ENCODE data around the gene ARSI. TPM values are rescaled to one million over a fixed set of nuclear protein-coding genes. Genes with fewer than 3 reads are reported as not detected.

Gene ARSI
- total RNA-seq, 1 donor from 2014 or later: not detected

DNA sequence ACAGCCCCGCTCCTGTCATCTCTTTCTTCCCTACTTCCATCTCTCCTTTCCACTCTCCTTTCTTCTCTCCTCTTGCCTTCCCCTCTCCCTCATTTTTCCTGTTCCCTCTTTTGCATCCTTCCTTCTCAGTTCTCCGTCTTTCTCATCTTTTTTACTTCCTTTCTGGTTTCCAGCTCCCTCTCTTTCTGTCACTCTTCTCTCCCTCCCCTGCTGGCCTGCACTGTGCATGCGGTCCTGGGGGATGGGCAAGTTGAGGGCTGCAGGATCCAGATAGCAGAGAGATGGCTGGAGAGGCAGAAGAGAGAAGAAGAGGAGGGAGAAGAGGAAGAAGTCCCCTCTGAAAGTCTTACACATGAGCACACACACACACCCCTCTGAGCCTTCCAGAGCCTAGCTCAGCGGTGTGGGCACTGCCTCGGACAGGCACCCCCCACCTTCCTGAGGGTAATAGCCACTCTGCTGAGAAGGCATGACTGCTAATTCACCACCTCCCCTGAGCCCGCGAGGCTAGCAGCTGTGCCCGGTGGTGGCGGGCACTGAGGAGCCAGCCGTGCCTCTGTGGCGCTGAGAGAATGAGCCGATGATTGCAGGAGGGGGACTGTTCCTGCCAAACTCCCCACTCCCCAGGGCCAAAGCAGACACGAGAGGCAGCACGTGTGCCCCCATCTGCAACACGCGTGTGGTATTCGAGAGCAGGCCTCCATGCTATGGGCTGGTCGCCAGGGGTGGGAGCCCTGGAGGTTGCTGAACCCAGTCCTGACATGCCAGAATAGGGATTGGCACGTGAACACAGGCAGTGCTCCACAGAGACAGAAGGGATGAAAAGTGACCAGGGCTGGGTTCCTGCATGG lies 9.4 kb downstream of the ARSI start:
- Mint-ChIP-seq H3K4me1 (ENCODE audit: low read depth) (no peaks in the 10 kb centered on the region), H3K36me3 (ENCODE audit: insufficient read depth) (no peaks in the 10 kb centered on the region), H3K27ac (no peak overlapping the region), H3K4me3 (ENCODE audit: low read depth) (no peak overlapping the region), H3K27me3 (peaks cover 30% of the 10 kb centered on the region), H3K9me3 (ENCODE audit: low read depth) (no peaks in the 10 kb centered on the region)
- TF ChIP-seq, protein P1, sequence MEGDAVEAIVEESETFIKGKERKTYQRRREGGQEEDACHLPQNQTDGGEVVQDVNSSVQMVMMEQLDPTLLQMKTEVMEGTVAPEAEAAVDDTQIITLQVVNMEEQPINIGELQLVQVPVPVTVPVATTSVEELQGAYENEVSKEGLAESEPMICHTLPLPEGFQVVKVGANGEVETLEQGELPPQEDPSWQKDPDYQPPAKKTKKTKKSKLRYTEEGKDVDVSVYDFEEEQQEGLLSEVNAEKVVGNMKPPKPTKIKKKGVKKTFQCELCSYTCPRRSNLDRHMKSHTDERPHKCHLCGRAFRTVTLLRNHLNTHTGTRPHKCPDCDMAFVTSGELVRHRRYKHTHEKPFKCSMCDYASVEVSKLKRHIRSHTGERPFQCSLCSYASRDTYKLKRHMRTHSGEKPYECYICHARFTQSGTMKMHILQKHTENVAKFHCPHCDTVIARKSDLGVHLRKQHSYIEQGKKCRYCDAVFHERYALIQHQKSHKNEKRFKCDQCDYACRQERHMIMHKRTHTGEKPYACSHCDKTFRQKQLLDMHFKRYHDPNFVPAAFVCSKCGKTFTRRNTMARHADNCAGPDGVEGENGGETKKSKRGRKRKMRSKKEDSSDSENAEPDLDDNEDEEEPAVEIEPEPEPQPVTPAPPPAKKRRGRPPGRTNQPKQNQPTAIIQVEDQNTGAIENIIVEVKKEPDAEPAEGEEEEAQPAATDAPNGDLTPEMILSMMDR (IDR thresholded peaks at IDR 0.05; ENCODE audit: unreplicated experiment): no peak
- DNase-seq (ENCODE audit: low spot score, unreplicated experiment): no peak

DNA sequence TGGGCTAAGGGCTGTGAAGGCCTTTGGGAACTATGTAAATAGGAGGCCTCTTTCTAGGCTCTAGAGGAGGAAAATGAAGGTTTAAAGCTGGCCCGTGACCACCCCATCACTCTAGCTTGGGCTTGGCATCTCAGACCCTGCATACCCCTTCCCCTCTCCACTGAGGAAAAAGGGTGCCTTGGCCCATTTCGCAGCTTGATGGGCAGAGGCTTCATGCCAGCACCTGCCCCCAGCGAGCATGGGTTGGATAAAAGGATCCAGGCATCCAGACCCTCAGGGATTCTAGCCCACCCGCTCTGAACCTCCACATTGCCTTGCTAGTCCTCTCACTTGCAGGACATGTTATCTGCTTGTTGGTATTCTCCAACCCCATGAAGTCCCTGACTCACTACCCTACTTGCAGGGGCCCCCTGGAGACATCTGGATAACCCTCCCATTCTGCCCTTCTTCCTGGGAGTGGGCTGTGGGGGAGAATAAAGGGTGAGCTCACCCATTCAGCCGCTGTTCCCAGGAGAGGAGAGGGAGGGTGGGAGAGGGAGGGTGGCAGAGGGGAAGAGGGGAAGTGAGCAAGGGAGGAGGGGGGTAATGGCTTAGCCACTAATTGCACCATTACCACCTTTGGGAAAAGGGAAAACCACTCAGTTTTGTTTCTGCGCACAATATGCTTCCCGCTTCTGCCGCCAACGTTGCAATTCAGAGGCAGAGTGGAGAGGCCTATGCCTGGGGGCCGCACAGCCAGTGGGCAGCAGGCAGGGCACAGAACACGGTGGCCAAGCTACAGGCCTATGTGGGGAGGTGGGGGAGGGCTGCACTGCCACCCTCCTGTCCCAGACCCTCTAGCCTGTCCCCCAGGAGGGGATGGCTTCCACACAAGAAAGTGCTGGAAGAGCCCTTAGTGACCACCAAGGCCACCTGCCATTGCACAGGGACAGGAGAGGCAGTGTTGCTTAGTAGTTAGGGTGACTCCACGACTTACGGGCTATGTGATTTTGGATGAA lies 11.0 kb downstream of the ARSI start:
- no peaks in the 10 kb centered on the region for H3K36me3 Mint-ChIP-seq (ENCODE audit: insufficient read depth)
- DNase-seq (ENCODE audit: low spot score, unreplicated experiment): no peak
- TF ChIP-seq, protein P1 (IDR thresholded peaks at IDR 0.05; ENCODE audit: unreplicated experiment): no peak
- H3K9me3 Mint-ChIP-seq (ENCODE audit: low read depth): no peaks in the 10 kb centered on the region
- H3K27ac Mint-ChIP-seq: no peak overlapping the region
- H3K4me3 Mint-ChIP-seq (ENCODE audit: low read depth): no peak overlapping the region
- H3K27me3 Mint-ChIP-seq: peaks cover 41% of the 10 kb centered on the region
- H3K4me1 Mint-ChIP-seq (ENCODE audit: low read depth): no peaks in the 10 kb centered on the region

DNA sequence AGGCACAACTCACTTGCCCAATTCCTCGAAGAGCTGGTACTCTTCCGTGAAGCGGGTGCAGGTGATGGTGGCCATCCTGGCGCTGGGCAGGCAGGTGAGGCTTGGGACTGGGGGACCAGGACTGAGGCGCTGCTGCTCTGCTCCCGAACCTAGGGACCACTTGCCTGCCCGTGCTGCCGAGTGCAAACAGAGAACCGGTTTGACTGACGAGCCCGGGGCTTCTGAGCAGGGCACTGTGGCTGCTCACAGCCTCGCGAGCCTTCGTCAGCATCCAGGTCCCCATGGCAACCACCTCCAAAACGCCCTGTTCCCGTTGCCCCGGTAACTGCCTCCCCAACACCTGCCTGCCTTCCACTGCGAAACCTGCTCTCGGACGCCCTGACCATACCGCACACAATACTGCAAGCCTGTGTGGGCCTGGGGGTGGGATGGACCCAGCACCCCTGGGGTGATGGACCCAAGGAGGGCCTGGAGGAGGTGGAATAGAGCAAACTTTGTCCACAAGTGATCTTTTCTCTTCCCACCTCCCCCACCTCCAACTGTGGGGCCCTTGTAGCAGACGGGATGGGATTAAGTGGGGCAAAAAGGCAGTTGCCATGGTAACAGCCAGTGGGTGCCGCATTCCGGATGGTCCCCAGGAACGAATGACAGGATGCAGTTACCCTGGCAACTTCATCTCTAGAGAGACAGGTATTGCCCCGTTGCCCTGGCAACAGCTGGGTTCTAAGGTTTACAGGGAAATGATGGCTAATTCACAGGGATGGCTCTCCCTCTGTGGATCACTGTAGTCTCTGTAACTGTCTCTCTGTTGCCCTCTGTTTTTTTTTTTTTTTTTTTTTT lies 12.9 kb downstream of the ARSI start, which contains the start of gene CAMK2A:
Gene CAMK2A, minus strand, starts transcription at position 223 of the 840 bp plus-strand sequence. Its CDS starts 148 bp downstream, at position 75.
- no peaks in the 10 kb centered on the region for H3K9me3 Mint-ChIP-seq (ENCODE audit: low read depth)
- H3K27ac Mint-ChIP-seq: no peak within 1 kb of the TSS
- DNase-seq (ENCODE audit: low spot score, unreplicated experiment): no peak
- no peak within 1 kb of the TSS for H3K4me3 Mint-ChIP-seq (ENCODE audit: low read depth)
- no peaks in the 10 kb centered on the region for H3K4me1 Mint-ChIP-seq (ENCODE audit: low read depth)
- no peaks in the 10 kb centered on the region for H3K36me3 Mint-ChIP-seq (ENCODE audit: insufficient read depth)
- H3K27me3 Mint-ChIP-seq: peaks cover 52% of the 10 kb centered on the region
- TF ChIP-seq, protein P1 (IDR thresholded peaks at IDR 0.05; ENCODE audit: unreplicated experiment): no peak

DNA sequence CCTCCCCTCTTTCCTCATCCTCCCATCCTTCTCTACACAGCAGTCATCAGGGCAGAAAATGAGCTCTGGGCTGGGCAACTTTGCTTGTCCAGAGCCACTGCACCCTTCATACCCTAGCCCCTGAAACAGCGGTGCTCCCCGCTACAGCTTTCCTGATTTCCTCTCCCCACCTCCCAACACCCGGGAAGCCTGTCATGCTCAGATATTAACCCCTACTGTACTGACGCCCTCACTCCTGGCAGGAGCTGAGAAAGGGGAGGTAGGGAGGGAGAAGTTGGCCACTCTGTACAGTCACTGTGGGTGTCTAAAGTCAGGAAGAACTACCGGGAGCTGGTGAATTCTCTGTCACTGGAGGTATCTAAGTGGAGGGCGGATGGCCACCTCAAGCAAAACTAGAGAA lies 13.9 kb downstream of the ARSI start:
- H3K4me1 Mint-ChIP-seq (ENCODE audit: low read depth): no peaks in the 10 kb centered on the region
- no peaks in the 10 kb centered on the region for H3K36me3 Mint-ChIP-seq (ENCODE audit: insufficient read depth)
- no peak overlapping the region for H3K4me3 Mint-ChIP-seq (ENCODE audit: low read depth)
- no peak overlapping the region for H3K27ac Mint-ChIP-seq
- peaks cover 56% of the 10 kb centered on the region for H3K27me3 Mint-ChIP-seq
- DNase-seq (ENCODE audit: low spot score, unreplicated experiment): no peak
- TF ChIP-seq, protein P1 (IDR thresholded peaks at IDR 0.05; ENCODE audit: unreplicated experiment): no peak
- H3K9me3 Mint-ChIP-seq (ENCODE audit: low read depth): no peaks in the 10 kb centered on the region

Measured in progenitor cell of endocrine pancreas (in vitro differentiated cells).